ENCODE results near the gene LZTR1. TPM values are rescaled to one million over a fixed set of nuclear protein-coding genes. Genes with fewer than 3 reads are reported as not detected.

The LZTR1 gene
- total and polyA plus RNA-seq, 2 of the 8 experiments (the other 6 are each of a cell fraction or from before 2014, with no cell fraction given): 22.3 to 31.0 TPM

DNA sequence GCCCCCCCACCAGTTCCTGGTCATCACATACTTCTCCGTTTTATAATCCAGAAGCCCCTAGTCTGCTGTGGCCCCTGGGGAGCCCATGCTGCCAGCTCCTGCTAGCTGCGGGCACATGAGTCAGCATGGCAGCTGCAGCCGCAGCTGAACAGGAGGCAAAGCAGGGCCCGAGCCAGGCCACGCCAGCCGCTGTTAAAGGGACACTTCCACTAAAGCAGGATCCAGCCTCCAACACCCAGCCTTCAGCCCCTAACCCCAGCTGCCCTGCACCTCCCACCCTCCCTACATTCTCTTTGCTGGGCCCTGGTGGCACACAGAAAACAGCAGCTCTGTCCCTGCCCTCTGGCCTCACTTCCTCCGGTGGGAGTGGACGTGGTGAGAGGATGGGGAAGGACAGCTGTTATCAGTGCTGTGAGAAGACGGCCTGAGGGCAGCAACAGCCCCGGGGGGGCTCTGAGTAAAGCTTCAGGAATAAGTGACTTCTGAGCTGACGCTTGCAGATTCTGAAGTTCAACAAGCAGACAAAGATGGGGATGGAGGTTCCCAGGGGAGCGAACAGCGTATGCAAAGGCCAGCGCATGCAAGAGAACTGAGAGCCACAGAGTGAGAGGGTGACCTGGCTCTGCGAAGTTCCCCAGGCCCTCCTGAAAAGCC, 63.0 kb downstream of the LZTR1 start:
- no peak overlapping the region for H3K27ac ChIP-seq (ENCODE audit: low read depth, low read length)
- no peak overlapping the region for H4K91ac ChIP-seq (replicated peaks; ENCODE audit: insufficient read length, low read length)
- FAIRE-seq (no peak), DNase-seq (ENCODE audit: low read depth in 1 of 2, low spot score in 2 of 2) (no peak)
- H2BK20ac ChIP-seq (ENCODE audit: low read length): no peak overlapping the region
- no peaks in the 10 kb centered on the region for H3K79me1 ChIP-seq (ENCODE audit: low read depth, low read length)
- H4K5ac ChIP-seq (ENCODE audit: insufficient read length, low read depth, low read length): no peak overlapping the region
- H3K9me3 ChIP-seq (ENCODE audit: insufficient read depth in 2 of 2, low read depth in 1 of 2, low read length in 1 of 2): no peaks in the 10 kb centered on the region
- no peak overlapping the region for H4K8ac ChIP-seq (ENCODE audit: extremely low read depth, insufficient read depth, low read length)
- H3K36me3 ChIP-seq (ENCODE audit: control insufficient read depth in 2 of 4, insufficient read depth in 4 of 4, low read length in 3 of 4): no peaks in the 10 kb centered on the region
- no peak overlapping the region for H2BK12ac ChIP-seq (ENCODE audit: low read depth, low read length)
- H2AFZ ChIP-seq (ENCODE audit: low read length): no peak overlapping the region
- no peak overlapping the region for H3K18ac ChIP-seq (ENCODE audit: extremely low read depth, low read length)
- H2BK120ac ChIP-seq (replicated peaks; ENCODE audit: low read depth, low read length): no peak overlapping the region
- no peaks in the 10 kb centered on the region for H4K20me1 ChIP-seq (replicated peaks in 1 of 2; ENCODE audit: control insufficient read depth in 1 of 2, insufficient read depth in 2 of 2, low read length in 2 of 2)
- no peak overlapping the region for H2AK5ac ChIP-seq (ENCODE audit: low read depth, low read length)
- peaks cover 0 to 7% (median 2%) of the 10 kb centered on the region in 4 experiments; a peak in 3 of 7 replicates for H3K27me3 ChIP-seq (replicated peaks in 1 of 4; ENCODE audit: control insufficient read depth in 3 of 4, extremely low read depth in 1 of 4, insufficient read depth in 3 of 4, low read length in 3 of 4)
- H3K9ac ChIP-seq (replicated peaks in 1 of 4; ENCODE audit: extremely low read depth in 1 of 4, low read depth in 3 of 4, low read length in 3 of 4): no peak overlapping the region
- H3K4ac ChIP-seq (replicated peaks; ENCODE audit: insufficient read length, low read depth, low read length): no peak overlapping the region
- H3K4me2 ChIP-seq (ENCODE audit: insufficient read depth in 1 of 2, low read depth in 2 of 2, low read length in 2 of 2): peak overlapping the region; percentile 65 to 79
- H3K4me1 ChIP-seq (replicated peaks in 1 of 4; ENCODE audit: control insufficient read depth in 3 of 4, insufficient read depth in 4 of 4, low read length in 3 of 4): peaks cover 0 to 10% (median 0%) of the 10 kb centered on the region in 4 experiments; a peak in 2 of 7 replicates
- H3K23me2 ChIP-seq (ENCODE audit: low read depth, low read length): peaks cover 6% of the 10 kb centered on the region; the same call in 1 of the 2 replicates
- peak overlapping the region; percentile 2 to 71 (median 58); a peak in 6 of 8 replicates for H3K4me3 ChIP-seq (ENCODE audit: extremely low read depth in 1 of 4, insufficient read depth in 2 of 4, low read depth in 3 of 4, low read length in 4 of 4)
- H3K79me2 ChIP-seq (ENCODE audit: control insufficient read depth in 1 of 2, insufficient read depth in 2 of 2, low read length in 2 of 2): no peaks in the 10 kb centered on the region
- no peak overlapping the region for H3K14ac ChIP-seq (ENCODE audit: insufficient read length)
- WGBS, 2 experiments (ENCODE audit: extremely low coverage in 1 of 2, insufficient coverage in 1 of 2, insufficient read length in 1 of 2, insufficient replicate concordance in 2 of 2, low coverage in 1 of 2, low lambda C conversion rate in 2 of 2, missing lambda C conversion rate in 1 of 2): 60% methylated on average over 15 of the region's 15 CpGs; no CpG with 5 or more reads in 1 of the 2 experiments
- ChIA-PET CTCF (ENCODE audit: partially characterized antibody) (interaction anchor here (0.8 to 3.9 kb wide), 10 partner anchors 11 to 159 kb away, joined by 3 to 18 read pairs (median 4); partner anchors contain the start of genes LZTR1 and SLC7A4), POLR2A (ENCODE audit: partially characterized antibody) (interaction anchor here (0.7 to 1.8 kb wide), 3 partner anchors 19 to 63 kb away, joined by 3 to 5 read pairs (median 4); partner anchors contain the start of gene LZTR1)
- no peak overlapping the region for H2BK15ac ChIP-seq (ENCODE audit: low read length)
- no peak overlapping the region for H2BK5ac ChIP-seq (ENCODE audit: low read depth, low read length)
- no peak overlapping the region for H3K56ac ChIP-seq (replicated peaks; ENCODE audit: insufficient read length, low read depth, low read length)
- H3K23ac ChIP-seq (ENCODE audit: insufficient read length): no peak overlapping the region
- TF ChIP-seq POU5F1 (IDR thresholded peaks at IDR 0.05; ENCODE audit: low read depth, low read length) (no peak), SIRT6 (IDR thresholded peaks at IDR 0.05; ENCODE audit: low read length) (no peak), JUN (IDR thresholded peaks at IDR 0.05; ENCODE audit: low read depth, low read length) (no peak), POLR2A (IDR thresholded peaks at IDR 0.05; ENCODE audit: control extremely low read depth in 1 of 2, low read depth in 2 of 2, low read length in 2 of 2) (no peak), MAFK (IDR thresholded peaks at IDR 0.05; ENCODE audit: low read depth, low read length) (no peak), RFX5 (IDR thresholded peaks at IDR 0.05; ENCODE audit: borderline replicate concordance, low read depth, low read length) (no peak), KDM5A (IDR thresholded peaks at IDR 0.05; ENCODE audit: low read length) (no peak), TAF7 (optimal IDR thresholded peaks at IDR 0.05; ENCODE audit: borderline replicate concordance, low read depth, low read length) (no peak), BRCA1 (IDR thresholded peaks at IDR 0.05; ENCODE audit: low read depth, low read length) (no peak), KDM1A (IDR thresholded peaks at IDR 0.05; ENCODE audit: borderline replicate concordance, low read length) (no peak)
- TF ChIP-seq, protein P1, sequence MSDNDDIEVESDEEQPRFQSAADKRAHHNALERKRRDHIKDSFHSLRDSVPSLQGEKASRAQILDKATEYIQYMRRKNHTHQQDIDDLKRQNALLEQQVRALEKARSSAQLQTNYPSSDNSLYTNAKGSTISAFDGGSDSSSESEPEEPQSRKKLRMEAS (IDR thresholded peaks at IDR 0.05): no peak
- TF ChIP-seq, protein P2, sequence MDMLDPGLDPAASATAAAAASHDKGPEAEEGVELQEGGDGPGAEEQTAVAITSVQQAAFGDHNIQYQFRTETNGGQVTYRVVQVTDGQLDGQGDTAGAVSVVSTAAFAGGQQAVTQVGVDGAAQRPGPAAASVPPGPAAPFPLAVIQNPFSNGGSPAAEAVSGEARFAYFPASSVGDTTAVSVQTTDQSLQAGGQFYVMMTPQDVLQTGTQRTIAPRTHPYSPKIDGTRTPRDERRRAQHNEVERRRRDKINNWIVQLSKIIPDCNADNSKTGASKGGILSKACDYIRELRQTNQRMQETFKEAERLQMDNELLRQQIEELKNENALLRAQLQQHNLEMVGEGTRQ (IDR thresholded peaks at IDR 0.05; ENCODE audit: low read length): no peak
